B cell (primary cell): ENCODE results near the gene PANK4. TPM values are rescaled to one million over a fixed set of nuclear protein-coding genes. Genes with fewer than 3 reads are reported as not detected.

ENCODE experiments used
- ATAC-seq: fragments of 200-7000 bp; cut with Tn5 transposase; one replicate; pipeline ENCODE4 v1.10.0; 2021; ENCODE audit warnings: low read depth, mild to moderate bottlenecking, moderate number of reproducible peaks, moderate library complexity
- CTCF ChIA-PET: fragments of 350-600 bp; sonication (Branson Sonifier 250); formaldehyde crosslinking; loops from one replicate; lab custom pipeline; 2021; ENCODE audit warnings: antibody characterized with exemption, inconsistent platforms; lab: Charles Lee
- POLR2A ChIA-PET: fragments of 350-600 bp; sonication (Branson Sonifier 250); formaldehyde crosslinking; loops from one replicate; lab custom pipeline; 2021; ENCODE audit warnings: antibody characterized with exemption; lab: Charles Lee
- DNase-seq: peaks from one replicate; pipeline ENCODE4 v3.0.0; 2013
- H2AFZ ChIP-seq: 2 replicates; pipeline ENCODE4 v1.6.1; 2012; ENCODE audit warnings: mild to moderate bottlenecking, low read depth, low read length; ENCODE audit not compliant: insufficient read depth, poor library complexity, severe bottlenecking
- H3K27ac ChIP-seq, 2 donors: 1 replicate in 1 of 2; 2 replicates in 1 of 2; pipeline ENCODE4 v1.5.1; 2012 to 2013; ENCODE audit warnings: low read length in 2 of 2, mild to moderate bottlenecking in 2 of 2, moderate library complexity in 1 of 2
- H3K27me3 ChIP-seq, 4 experiments: fragments of 200-600 bp in 1 of 4; sonication (generic) in 1 of 4; replicated peaks in 1 of 4; 1 replicate in 2 of 4; 2 replicates in 2 of 4; pipeline versions ENCODE4 v1.6.1 to v1.7.0; 2013 to 2016; ENCODE audit warnings: low read length in 3 of 4, mild to moderate bottlenecking in 2 of 4, mixed read lengths in 1 of 4, moderate library complexity in 1 of 4; ENCODE audit not compliant: insufficient read depth in 4 of 4, control insufficient read depth in 3 of 4; ENCODE audit errors: control extremely low read depth in 1 of 4
- H3K36me3 ChIP-seq, 2 experiments: replicated peaks in 1 of 2; 1 replicate in 1 of 2; 2 replicates in 1 of 2; pipeline versions ENCODE4 v1.6.1 to v1.7.1; 2013; ENCODE audit warnings: low read length in 1 of 2; ENCODE audit not compliant: insufficient read depth in 2 of 2, control insufficient read depth in 1 of 2; ENCODE audit errors: control extremely low read depth in 1 of 2, extremely low read depth in 1 of 2
- H3K4me1 ChIP-seq, 2 donors: fragments of 200-600 bp in 1 of 2; sonication (generic) in 1 of 2; 1 replicate in 1 of 2; 2 replicates in 1 of 2; pipeline versions ENCODE4 v1.5.1 to v1.6.1; 2013 to 2017; ENCODE audit warnings: low read length in 2 of 2; ENCODE audit not compliant: control insufficient read depth in 2 of 2, insufficient read depth in 2 of 2
- H3K4me2 ChIP-seq: replicated peaks from 2 replicates; pipeline ENCODE3; 2012; ENCODE audit warnings: mild to moderate bottlenecking, low read depth, low read length; ENCODE audit not compliant: poor library complexity, severe bottlenecking
- H3K4me3 ChIP-seq, 5 experiments: fragments of 200-600 bp in 1 of 5; sonication (generic) in 1 of 5; 1 replicate in 3 of 5; 2 replicates in 2 of 5; pipeline versions ENCODE4 v1.5.1 to v1.7.0; 2011 to 2016; ENCODE audit warnings: low read length in 4 of 5, mild to moderate bottlenecking in 4 of 5, low read depth in 2 of 5, control low read depth in 1 of 5, moderate library complexity in 1 of 5; ENCODE audit not compliant: insufficient read depth in 1 of 5; ENCODE audit errors: control extremely low read depth in 1 of 5, extremely low read depth in 1 of 5
- H3K79me2 ChIP-seq: fragments of 200-600 bp; sonication (generic); one replicate; pipeline ENCODE4 v1.6.0; 2016; ENCODE audit warnings: low read length; ENCODE audit not compliant: control insufficient read depth, insufficient read depth
- H3K9ac ChIP-seq: fragments of 200-600 bp; sonication (generic); 2 replicates; pipeline ENCODE4 v1.6.1; 2017; ENCODE audit warnings: mild to moderate bottlenecking, low read length, moderate library complexity
- H3K9me3 ChIP-seq, 3 donors: one replicate each; pipeline versions ENCODE4 v1.6.1 to v1.7.1; 2013; ENCODE audit warnings: low read length in 2 of 3; ENCODE audit not compliant: control insufficient read depth in 2 of 3, insufficient read depth in 1 of 3; ENCODE audit errors: control extremely low read depth in 1 of 3
- H4K20me1 ChIP-seq: 2 replicates; pipeline ENCODE4 v1.6.0; 2012; ENCODE audit warnings: mild to moderate bottlenecking, low read length; ENCODE audit not compliant: insufficient read depth, control insufficient read depth, poor library complexity, severe bottlenecking
- H3K27ac Mint-ChIP-seq: one replicate; pipeline ENCODE4 v1.8.0; 2021; ENCODE audit warnings: mixed read lengths
- H3K27me3 Mint-ChIP-seq: one replicate; pipeline ENCODE4 v1.8.0; 2021; ENCODE audit warnings: mixed read lengths
- H3K4me1 Mint-ChIP-seq: one replicate; pipeline ENCODE4 v1.8.0; 2021; ENCODE audit warnings: mixed read lengths
- H3K4me3 Mint-ChIP-seq: one replicate; pipeline ENCODE4 v1.8.0; 2021; ENCODE audit warnings: mixed read lengths
- H3K9me3 Mint-ChIP-seq: one replicate; pipeline ENCODE4 v1.8.0; 2022; ENCODE audit warnings: mixed read lengths; ENCODE audit not compliant: insufficient read depth
- CTCF ChIP-seq: fragments of 200-600 bp; IDR thresholded peaks from one replicate; pipeline ENCODE4 v1.8.0; 2022; ENCODE audit warnings: antibody characterized with exemption, mild to moderate bottlenecking
- EZH2 ChIP-seq: IDR thresholded peaks from 2 replicates; pipeline ENCODE4 v1.6.1; 2012; ENCODE audit warnings: borderline replicate concordance, low read depth, mild to moderate bottlenecking, moderate library complexity, low read length; ENCODE audit not compliant: insufficient read depth, poor library complexity, severe bottlenecking
- WGBS: methylation state at CpG from one replicate; pipeline ENCODE4 v1.1.5; 2013; ENCODE audit warnings: missing lambda C conversion rate; ENCODE audit not compliant: insufficient coverage; 5-methylcytosine and 5-hydroxymethylcytosine counted together
- intact Hi-C: fragments of 100-400 bp; cut with micrococcal nuclease; formaldehyde crosslinking; loops from one replicate; pipeline ENCODE4 v1.10.0; 2022
- polyA plus RNA-seq: library from polyadenylated mRNA; depleted of rRNA; stranded (reverse); fragments of >200 nt; gene quantifications from 2 replicates; pipeline ENCODE4 v1.2.3, GENCODE V29; 2012
- total RNA-seq, 2 donors: library from RNA; stranded (reverse); fragments of 120-200 nt in 1 of 2; gene quantifications; 1 replicate in 1 of 2; 2 replicates in 1 of 2; pipeline versions ENCODE4 v1.2.3 to v1.2.4, GENCODE V29; 2013 to 2022

PANK4 gene
- total and polyA plus RNA-seq, 2 donors (not counting 1 experiment from before 2014, with no cell fraction given), result 38.0 to 80.5 TPM

DNA sequence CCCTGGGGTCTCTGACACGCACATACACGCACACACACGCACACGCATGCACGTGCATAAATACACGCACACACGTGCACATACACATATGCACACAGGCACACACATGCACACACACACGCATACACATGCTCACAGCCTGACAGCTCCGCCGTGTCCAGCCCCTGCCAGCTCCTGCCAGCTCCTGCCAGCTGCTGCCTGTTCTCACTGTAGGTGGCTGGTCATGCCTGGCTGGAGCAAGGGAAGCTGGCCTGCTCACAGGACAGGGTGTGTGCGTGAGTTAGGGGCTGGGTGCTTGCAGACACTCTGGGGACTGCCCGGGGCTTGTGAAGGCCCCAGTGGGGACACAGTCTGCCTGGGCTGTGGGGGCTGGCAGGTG lies 45.4 kb downstream of the PANK4 start:
- Histone ChIP-seq H3K9ac (no peak overlapping the region), H3K4me3 (no peak overlapping the region), H3K27ac (no peak overlapping the region), H3K36me3 (no peaks in the 10 kb centered on the region), H3K4me1 (peaks cover 0 to 10% of the 10 kb centered on the region in 2 donors), H3K4me2 (no peak overlapping the region), H2AFZ (no peak overlapping the region), H3K27me3 (no peaks in the 10 kb centered on the region), H4K20me1 (no peaks in the 10 kb centered on the region), H3K9me3 (no peaks in the 10 kb centered on the region), H3K79me2 (no peaks in the 10 kb centered on the region)
- H3K27ac Mint-ChIP-seq, result no peak overlapping the region
- TF ChIP-seq EZH2 (no peak), CTCF (no peak)
- 75% methylated on average over 12 of the region's 12 CpGs for WGBS
- no peaks in the 10 kb centered on the region for H3K27me3 Mint-ChIP-seq
- intact Hi-C loops, result no loop called here
- no peaks in the 10 kb centered on the region for H3K9me3 Mint-ChIP-seq
- ATAC-seq (no peak), DNase-seq (no peak)
- ChIA-PET POLR2A (no interaction called here), CTCF (interaction anchor here (1.3 kb wide), 1 partner anchor 26 kb away, joined by 4 read pairs; no protein-coding TSS in a partner anchor)
- no peak overlapping the region for H3K4me3 Mint-ChIP-seq
- H3K4me1 Mint-ChIP-seq, result peaks cover 10% of the 10 kb centered on the region

DNA sequence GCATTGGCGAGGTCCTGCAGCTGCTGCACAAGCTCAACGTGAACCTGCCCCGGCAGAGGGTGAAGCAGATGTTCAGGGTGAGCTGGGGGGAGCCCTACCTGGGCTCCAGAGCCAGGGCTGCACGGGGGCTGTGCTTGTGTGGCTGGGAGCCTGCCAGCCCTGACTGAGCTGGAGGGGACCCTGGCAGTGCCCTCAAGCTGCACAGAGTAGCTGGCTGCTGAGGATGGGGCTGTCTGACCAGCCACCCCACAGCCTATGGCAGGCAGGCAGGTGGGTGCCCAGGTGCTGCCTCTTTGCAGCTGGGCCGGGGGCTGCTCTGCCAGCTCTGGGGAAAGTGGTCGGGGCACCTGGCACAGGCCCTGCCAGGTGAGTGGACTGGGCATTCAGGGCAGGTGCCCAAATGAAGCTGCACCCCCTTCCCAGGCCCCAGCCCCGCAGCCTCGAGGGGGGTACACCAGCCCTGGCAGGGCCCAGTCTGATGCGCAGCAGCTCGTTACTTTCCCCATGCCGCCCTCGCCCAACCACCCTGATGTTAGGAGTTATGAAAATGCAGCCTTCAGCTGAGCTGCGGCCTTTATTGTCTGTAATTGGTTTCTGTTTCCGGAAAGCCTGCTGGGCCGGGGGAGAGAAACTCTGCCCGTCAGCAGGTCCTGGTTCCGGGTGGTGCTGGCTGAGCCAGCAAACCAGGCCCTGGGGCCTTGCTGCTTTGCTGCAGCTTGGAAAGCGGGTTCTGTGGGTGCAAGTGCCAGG lies 46.0 kb downstream of the PANK4 start:
- 90% methylated on average over 18 of the region's 18 CpGs for WGBS
- Histone ChIP-seq H3K4me2 (no peak overlapping the region), H3K4me1 (peaks cover 0 to 10% of the 10 kb centered on the region in 2 donors), H3K79me2 (no peaks in the 10 kb centered on the region), H3K36me3 (no peaks in the 10 kb centered on the region), H2AFZ (no peak overlapping the region), H3K9ac (no peak overlapping the region), H3K4me3 (no peak overlapping the region), H3K27ac (no peak overlapping the region), H3K27me3 (no peaks in the 10 kb centered on the region), H4K20me1 (no peaks in the 10 kb centered on the region), H3K9me3 (no peaks in the 10 kb centered on the region)
- Mint-ChIP-seq H3K27ac (no peak overlapping the region), H3K27me3 (no peaks in the 10 kb centered on the region), H3K4me1 (peaks cover 10% of the 10 kb centered on the region), H3K9me3 (no peaks in the 10 kb centered on the region), H3K4me3 (no peak overlapping the region)
- ChIA-PET POLR2A (no interaction called here), CTCF (interaction anchor here (1.3 kb wide), 1 partner anchor 26 kb away, joined by 4 read pairs; no protein-coding TSS in a partner anchor)
- TF ChIP-seq CTCF (no peak), EZH2 (no peak)
- intact Hi-C loops, result no loop called here
- no peak for DNase-seq
- no peak for ATAC-seq
